ENCODE measurements around the gene TBC1D3C.
"Not testable (repeated sequence)": the region's sequence is repeated elsewhere in the genome, so short reads cannot be mapped to it uniquely, and the experiment has no call there.

DNA sequence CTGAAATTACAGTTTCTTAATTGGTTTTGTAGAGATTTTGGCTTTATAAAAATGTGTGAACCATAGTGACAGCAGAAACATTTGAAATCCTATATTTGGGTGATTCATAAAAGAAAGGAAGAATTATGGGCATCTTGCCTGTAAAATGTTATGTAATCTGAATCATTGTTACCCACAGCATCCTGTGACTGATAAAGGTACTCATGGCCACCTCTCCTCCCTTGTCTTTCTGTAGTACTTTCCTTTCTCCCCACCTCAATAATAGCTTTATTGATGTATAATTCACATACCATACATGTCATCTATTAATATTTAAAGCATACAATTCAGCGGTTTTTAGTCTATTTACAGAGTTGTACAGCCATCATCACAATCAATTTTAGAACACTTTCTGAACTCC, 30.8 kb upstream of the TBC1D3C start:
- TF ChIP-seq, protein P1, sequence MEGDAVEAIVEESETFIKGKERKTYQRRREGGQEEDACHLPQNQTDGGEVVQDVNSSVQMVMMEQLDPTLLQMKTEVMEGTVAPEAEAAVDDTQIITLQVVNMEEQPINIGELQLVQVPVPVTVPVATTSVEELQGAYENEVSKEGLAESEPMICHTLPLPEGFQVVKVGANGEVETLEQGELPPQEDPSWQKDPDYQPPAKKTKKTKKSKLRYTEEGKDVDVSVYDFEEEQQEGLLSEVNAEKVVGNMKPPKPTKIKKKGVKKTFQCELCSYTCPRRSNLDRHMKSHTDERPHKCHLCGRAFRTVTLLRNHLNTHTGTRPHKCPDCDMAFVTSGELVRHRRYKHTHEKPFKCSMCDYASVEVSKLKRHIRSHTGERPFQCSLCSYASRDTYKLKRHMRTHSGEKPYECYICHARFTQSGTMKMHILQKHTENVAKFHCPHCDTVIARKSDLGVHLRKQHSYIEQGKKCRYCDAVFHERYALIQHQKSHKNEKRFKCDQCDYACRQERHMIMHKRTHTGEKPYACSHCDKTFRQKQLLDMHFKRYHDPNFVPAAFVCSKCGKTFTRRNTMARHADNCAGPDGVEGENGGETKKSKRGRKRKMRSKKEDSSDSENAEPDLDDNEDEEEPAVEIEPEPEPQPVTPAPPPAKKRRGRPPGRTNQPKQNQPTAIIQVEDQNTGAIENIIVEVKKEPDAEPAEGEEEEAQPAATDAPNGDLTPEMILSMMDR (IDR thresholded peaks at IDR 0.05; ENCODE audit: low read depth, low read length, poor library complexity, severe bottlenecking) = not testable (repeated sequence)
- TF ChIP-seq EZH2phosphoT487 (IDR thresholded peaks at IDR 0.05; ENCODE audit: borderline replicate concordance, low read length) = not testable (repeated sequence)

Data from DOHH2 (cell line).